ENCODE data around the gene FST. TPM values are rescaled to one million over a fixed set of nuclear protein-coding genes. Genes with fewer than 3 reads are reported as not detected.
A peak's percentile ranks its signal among the peaks of the same experiment; 100 is the strongest.

The FST gene
- total and polyA plus RNA-seq, 2 of the 13 experiments (the other 11 are each of a cell fraction or from before 2014, with no cell fraction given), result 38.6 to 136 TPM

DNA sequence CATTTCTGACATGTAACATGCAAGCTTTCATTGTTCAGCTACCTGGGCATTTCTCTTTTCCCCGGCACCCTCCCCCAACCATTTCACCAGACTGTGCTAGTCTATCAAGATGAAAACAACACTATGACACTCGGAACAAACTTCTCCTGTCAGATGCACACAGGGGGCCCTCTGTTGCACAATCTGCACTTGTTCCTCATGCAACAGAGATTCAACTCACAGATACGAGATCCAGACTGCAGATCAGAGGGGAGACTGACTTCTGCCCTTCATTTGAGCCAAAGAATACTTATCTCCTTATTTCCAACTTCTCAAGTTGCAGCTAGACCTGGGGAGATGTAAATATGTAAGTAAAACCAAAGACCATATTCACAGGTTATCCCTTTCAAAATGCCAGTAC lies 15.7 kb upstream of the FST start (continued):
- TF ChIP-seq ZNF33B (CRISPR knock-in tag; IDR thresholded peaks at IDR 0.05), result no peak
- TF ChIP-seq RFX5 (IDR thresholded peaks at IDR 0.05; ENCODE audit: low read depth, low read length), result no peak
- no peak for TF ChIP-seq ZNF737 (CRISPR knock-in tag; IDR thresholded peaks at IDR 0.05; ENCODE audit: borderline replicate concordance)
- peak; percentile 48; the same call in 1 of the 2 replicates for TF ChIP-seq THAP11 (CRISPR knock-in tag; IDR thresholded peaks at IDR 0.05)
- TF ChIP-seq ETV5 (CRISPR knock-in tag; IDR thresholded peaks at IDR 0.05; ENCODE audit: borderline replicate concordance), result peak; percentile 44; the same call in 1 of the 2 replicates
- TF ChIP-seq TAF15 (IDR thresholded peaks at IDR 0.05; ENCODE audit: low read depth, low read length, poor library complexity, severe bottlenecking), result no peak
- TF ChIP-seq ZNF451 (CRISPR knock-in tag; IDR thresholded peaks at IDR 0.05), result no peak
- TF ChIP-seq KDM3A (CRISPR knock-in tag; IDR thresholded peaks at IDR 0.05; ENCODE audit: low read depth), result peak; percentile 70; the same call in 1 of the 2 replicates
- no peak for TF ChIP-seq GPN1 (CRISPR knock-in tag; IDR thresholded peaks at IDR 0.05; ENCODE audit: borderline replicate concordance)
- TF ChIP-seq IKZF1 (IDR thresholded peaks at IDR 0.05), result no peak
- TF ChIP-seq, protein P1, sequence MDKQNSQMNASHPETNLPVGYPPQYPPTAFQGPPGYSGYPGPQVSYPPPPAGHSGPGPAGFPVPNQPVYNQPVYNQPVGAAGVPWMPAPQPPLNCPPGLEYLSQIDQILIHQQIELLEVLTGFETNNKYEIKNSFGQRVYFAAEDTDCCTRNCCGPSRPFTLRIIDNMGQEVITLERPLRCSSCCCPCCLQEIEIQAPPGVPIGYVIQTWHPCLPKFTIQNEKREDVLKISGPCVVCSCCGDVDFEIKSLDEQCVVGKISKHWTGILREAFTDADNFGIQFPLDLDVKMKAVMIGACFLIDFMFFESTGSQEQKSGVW (CRISPR knock-in tag; IDR thresholded peaks at IDR 0.05; ENCODE audit: borderline replicate concordance), result no peak
- TF ChIP-seq EED (CRISPR knock-in tag; IDR thresholded peaks at IDR 0.05), result no peak
- TF ChIP-seq, protein P2, sequence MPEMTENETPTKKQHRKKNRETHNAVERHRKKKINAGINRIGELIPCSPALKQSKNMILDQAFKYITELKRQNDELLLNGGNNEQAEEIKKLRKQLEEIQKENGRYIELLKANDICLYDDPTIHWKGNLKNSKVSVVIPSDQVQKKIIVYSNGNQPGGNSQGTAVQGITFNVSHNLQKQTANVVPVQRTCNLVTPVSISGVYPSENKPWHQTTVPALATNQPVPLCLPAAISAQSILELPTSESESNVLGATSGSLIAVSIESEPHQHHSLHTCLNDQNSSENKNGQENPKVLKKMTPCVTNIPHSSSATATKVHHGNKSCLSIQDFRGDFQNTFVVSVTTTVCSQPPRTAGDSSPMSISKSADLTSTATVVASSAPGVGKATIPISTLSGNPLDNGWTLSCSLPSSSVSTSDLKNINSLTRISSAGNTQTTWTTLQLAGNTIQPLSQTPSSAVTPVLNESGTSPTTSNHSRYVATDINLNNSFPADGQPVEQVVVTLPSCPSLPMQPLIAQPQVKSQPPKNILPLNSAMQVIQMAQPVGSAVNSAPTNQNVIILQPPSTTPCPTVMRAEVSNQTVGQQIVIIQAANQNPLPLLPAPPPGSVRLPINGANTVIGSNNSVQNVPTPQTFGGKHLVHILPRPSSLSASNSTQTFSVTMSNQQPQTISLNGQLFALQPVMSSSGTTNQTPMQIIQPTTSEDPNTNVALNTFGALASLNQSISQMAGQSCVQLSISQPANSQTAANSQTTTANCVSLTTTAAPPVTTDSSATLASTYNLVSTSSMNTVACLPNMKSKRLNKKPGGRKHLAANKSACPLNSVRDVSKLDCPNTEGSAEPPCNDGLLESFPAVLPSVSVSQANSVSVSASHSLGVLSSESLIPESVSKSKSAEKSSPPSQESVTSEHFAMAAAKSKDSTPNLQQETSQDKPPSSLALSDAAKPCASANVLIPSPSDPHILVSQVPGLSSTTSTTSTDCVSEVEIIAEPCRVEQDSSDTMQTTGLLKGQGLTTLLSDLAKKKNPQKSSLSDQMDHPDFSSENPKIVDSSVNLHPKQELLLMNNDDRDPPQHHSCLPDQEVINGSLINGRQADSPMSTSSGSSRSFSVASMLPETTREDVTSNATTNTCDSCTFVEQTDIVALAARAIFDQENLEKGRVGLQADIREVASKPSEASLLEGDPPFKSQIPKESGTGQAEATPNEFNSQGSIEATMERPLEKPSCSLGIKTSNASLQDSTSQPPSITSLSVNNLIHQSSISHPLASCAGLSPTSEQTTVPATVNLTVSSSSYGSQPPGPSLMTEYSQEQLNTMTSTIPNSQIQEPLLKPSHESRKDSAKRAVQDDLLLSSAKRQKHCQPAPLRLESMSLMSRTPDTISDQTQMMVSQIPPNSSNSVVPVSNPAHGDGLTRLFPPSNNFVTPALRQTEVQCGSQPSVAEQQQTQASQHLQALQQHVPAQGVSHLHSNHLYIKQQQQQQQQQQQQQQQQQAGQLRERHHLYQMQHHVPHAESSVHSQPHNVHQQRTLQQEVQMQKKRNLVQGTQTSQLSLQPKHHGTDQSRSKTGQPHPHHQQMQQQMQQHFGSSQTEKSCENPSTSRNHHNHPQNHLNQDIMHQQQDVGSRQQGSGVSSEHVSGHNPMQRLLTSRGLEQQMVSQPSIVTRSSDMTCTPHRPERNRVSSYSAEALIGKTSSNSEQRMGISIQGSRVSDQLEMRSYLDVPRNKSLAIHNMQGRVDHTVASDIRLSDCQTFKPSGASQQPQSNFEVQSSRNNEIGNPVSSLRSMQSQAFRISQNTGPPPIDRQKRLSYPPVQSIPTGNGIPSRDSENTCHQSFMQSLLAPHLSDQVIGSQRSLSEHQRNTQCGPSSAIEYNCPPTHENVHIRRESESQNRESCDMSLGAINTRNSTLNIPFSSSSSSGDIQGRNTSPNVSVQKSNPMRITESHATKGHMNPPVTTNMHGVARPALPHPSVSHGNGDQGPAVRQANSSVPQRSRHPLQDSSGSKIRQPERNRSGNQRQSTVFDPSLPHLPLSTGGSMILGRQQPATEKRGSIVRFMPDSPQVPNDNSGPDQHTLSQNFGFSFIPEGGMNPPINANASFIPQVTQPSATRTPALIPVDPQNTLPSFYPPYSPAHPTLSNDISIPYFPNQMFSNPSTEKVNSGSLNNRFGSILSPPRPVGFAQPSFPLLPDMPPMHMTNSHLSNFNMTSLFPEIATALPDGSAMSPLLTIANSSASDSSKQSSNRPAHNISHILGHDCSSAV (CRISPR knock-in tag; IDR thresholded peaks at IDR 0.05; ENCODE audit: borderline replicate concordance), result no peak
- TF ChIP-seq ZNF605 (CRISPR knock-in tag; IDR thresholded peaks at IDR 0.05), result no peak
- TF ChIP-seq, protein P3, sequence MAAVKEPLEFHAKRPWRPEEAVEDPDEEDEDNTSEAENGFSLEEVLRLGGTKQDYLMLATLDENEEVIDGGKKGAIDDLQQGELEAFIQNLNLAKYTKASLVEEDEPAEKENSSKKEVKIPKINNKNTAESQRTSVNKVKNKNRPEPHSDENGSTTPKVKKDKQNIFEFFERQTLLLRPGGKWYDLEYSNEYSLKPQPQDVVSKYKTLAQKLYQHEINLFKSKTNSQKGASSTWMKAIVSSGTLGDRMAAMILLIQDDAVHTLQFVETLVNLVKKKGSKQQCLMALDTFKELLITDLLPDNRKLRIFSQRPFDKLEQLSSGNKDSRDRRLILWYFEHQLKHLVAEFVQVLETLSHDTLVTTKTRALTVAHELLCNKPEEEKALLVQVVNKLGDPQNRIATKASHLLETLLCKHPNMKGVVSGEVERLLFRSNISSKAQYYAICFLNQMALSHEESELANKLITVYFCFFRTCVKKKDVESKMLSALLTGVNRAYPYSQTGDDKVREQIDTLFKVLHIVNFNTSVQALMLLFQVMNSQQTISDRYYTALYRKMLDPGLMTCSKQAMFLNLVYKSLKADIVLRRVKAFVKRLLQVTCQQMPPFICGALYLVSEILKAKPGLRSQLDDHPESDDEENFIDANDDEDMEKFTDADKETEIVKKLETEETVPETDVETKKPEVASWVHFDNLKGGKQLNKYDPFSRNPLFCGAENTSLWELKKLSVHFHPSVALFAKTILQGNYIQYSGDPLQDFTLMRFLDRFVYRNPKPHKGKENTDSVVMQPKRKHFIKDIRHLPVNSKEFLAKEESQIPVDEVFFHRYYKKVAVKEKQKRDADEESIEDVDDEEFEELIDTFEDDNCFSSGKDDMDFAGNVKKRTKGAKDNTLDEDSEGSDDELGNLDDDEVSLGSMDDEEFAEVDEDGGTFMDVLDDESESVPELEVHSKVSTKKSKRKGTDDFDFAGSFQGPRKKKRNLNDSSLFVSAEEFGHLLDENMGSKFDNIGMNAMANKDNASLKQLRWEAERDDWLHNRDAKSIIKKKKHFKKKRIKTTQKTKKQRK (IDR thresholded peaks at IDR 0.05; ENCODE audit: low read length), result no peak
- no peak for TF ChIP-seq KDM5B (CRISPR knock-in tag; IDR thresholded peaks at IDR 0.05; ENCODE audit: borderline replicate concordance)
- no peak for TF ChIP-seq YEATS4 (CRISPR knock-in tag; IDR thresholded peaks at IDR 0.05; ENCODE audit: borderline replicate concordance)
- TF ChIP-seq, protein P4, sequence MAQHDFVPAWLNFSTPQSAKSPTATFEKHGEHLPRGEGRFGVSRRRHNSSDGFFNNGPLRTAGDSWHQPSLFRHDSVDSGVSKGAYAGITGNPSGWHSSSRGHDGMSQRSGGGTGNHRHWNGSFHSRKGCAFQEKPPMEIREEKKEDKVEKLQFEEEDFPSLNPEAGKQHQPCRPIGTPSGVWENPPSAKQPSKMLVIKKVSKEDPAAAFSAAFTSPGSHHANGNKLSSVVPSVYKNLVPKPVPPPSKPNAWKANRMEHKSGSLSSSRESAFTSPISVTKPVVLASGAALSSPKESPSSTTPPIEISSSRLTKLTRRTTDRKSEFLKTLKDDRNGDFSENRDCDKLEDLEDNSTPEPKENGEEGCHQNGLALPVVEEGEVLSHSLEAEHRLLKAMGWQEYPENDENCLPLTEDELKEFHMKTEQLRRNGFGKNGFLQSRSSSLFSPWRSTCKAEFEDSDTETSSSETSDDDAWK (CRISPR knock-in tag; IDR thresholded peaks at IDR 0.05), result no peak

Data from HepG2 (cell line).